ENCODE data around the gene FMNL1.

GRCh38 chr17:45232514-45233422 lies 11.1 kb downstream of the FMNL1 start:
- no peak for TF ChIP-seq EP300 (IDR thresholded peaks at IDR 0.05)
- TF ChIP-seq CTCF (IDR thresholded peaks at IDR 0.05): no peak
- no peak for TF ChIP-seq POLR2A (IDR thresholded peaks at IDR 0.05)
- no peak for TF ChIP-seq POLR2AphosphoS5 (IDR thresholded peaks at IDR 0.05)

All from upper lobe of left lung (tissue), 4 donors.